GM23248 (cell line): Measurements from ENCODE around the gene IGFN1. TPM values are rescaled to one million over a fixed set of nuclear protein-coding genes. Genes with fewer than 3 reads are reported as not detected.

Experiments
- DNase-seq: peaks from one replicate; pipeline ENCODE4 v3.0.0-alpha.2; 2015
- H2AFZ ChIP-seq: fragments of 200-600 bp; sonication (generic); 2 replicates; pipeline ENCODE4 v1.6.1; 2016; ENCODE audit warnings: antibody characterized with exemption
- H3F3A ChIP-seq: fragments of 200-600 bp; sonication (generic); 2 replicates; pipeline ENCODE4 v1.6.1; 2016; ENCODE audit warnings: mild to moderate bottlenecking, antibody characterized with exemption, mixed run types; ENCODE audit not compliant: insufficient read depth
- H3K27ac ChIP-seq: fragments of 200-600 bp; sonication (generic); 2 replicates; pipeline ENCODE4 v1.5.1; 2016; ENCODE audit warnings: mild to moderate bottlenecking
- H3K27me3 ChIP-seq: fragments of 200-600 bp; sonication (generic); replicated peaks from 2 replicates; pipeline ENCODE4 v1.6.1; 2016; ENCODE audit warnings: mild to moderate bottlenecking; ENCODE audit not compliant: insufficient read depth
- H3K36me3 ChIP-seq: fragments of 200-600 bp; sonication (generic); 2 replicates; pipeline ENCODE4 v1.6.1; 2016; ENCODE audit warnings: low read depth, mild to moderate bottlenecking
- H3K4me1 ChIP-seq: fragments of 200-600 bp; sonication (generic); 2 replicates; pipeline ENCODE4 v1.6.1; 2016; ENCODE audit warnings: mild to moderate bottlenecking; ENCODE audit not compliant: insufficient read depth
- H3K4me2 ChIP-seq: fragments of 200-600 bp; sonication (generic); one replicate; pipeline ENCODE4 v1.6.1; 2016; ENCODE audit warnings: mild to moderate bottlenecking; ENCODE audit not compliant: unreplicated experiment
- H3K4me3 ChIP-seq: fragments of 200-600 bp; sonication (generic); 2 replicates; pipeline ENCODE4 v1.5.1; 2016; ENCODE audit warnings: mild to moderate bottlenecking
- H3K79me2 ChIP-seq: fragments of 200-600 bp; sonication (generic); 2 replicates; pipeline ENCODE4 v1.6.1; 2016; ENCODE audit warnings: mild to moderate bottlenecking; ENCODE audit not compliant: insufficient read depth
- H3K9ac ChIP-seq: fragments of 200-600 bp; sonication (generic); 2 replicates; pipeline ENCODE4 v1.6.1; 2016; ENCODE audit warnings: mild to moderate bottlenecking
- H3K9me2 ChIP-seq: fragments of 200-600 bp; sonication (generic); 2 replicates; pipeline ENCODE4 v1.6.1; 2016; ENCODE audit warnings: mixed run types, mild to moderate bottlenecking, moderate library complexity; ENCODE audit not compliant: insufficient read depth
- H3K9me3 ChIP-seq: fragments of 200-600 bp; sonication (generic); one replicate; pipeline ENCODE4 v1.6.1; 2017; ENCODE audit warnings: low read depth
- H4K20me1 ChIP-seq: fragments of 200-600 bp; sonication (generic); 2 replicates; pipeline ENCODE4 v1.6.0; 2016; ENCODE audit not compliant: insufficient read depth
- EZH2 ChIP-seq: fragments of 200-600 bp; sonication (generic); IDR thresholded peaks from 2 replicates; pipeline ENCODE4 v1.6.1; 2018; ENCODE audit warnings: antibody characterized with exemption, mild to moderate bottlenecking; ENCODE audit not compliant: insufficient read depth, poor library complexity, severe bottlenecking
- EZH2phosphoT487 ChIP-seq: fragments of 200-600 bp; sonication (generic); IDR thresholded peaks from 2 replicates; pipeline ENCODE4 v1.6.1; 2018; ENCODE audit warnings: antibody characterized with exemption, moderate library complexity, mild to moderate bottlenecking, low read depth; ENCODE audit not compliant: insufficient read depth
- WGBS, 2 experiments: methylation state at CpG; one replicate each; pipeline ENCODE4 v1.1.6; 2015 to 2017; ENCODE audit warnings: low lambda C conversion rate in 2 of 2, low coverage in 1 of 2; ENCODE audit errors: missing lambda C conversion rate in 2 of 2; 5-methylcytosine and 5-hydroxymethylcytosine counted together
- in situ Hi-C: fragments of 300-500 bp; cut with MboI; formaldehyde crosslinking; loops from 2 replicates; pipeline ENCODE4 v1.15.0; 2020
- polyA plus RNA-seq: library from polyadenylated mRNA; unstranded; fragments of >200 nt; fragmentation: Nextera tagmentation; extraction: Ambion mirVana; gene quantifications from 2 replicates; pipeline ENCODE4 v1.2.1, GENCODE V29; 2016
- total RNA-seq: library from RNA; depleted of rRNA; stranded (reverse); fragments of >200 nt; shearing (Covaris generic); gene quantifications from 2 replicates; pipeline ENCODE4 v1.2.3, GENCODE V29; 2014

IGFN1 gene
- total and polyA plus RNA-seq, 2 experiments from 2014 or later: not detected

DNA sequence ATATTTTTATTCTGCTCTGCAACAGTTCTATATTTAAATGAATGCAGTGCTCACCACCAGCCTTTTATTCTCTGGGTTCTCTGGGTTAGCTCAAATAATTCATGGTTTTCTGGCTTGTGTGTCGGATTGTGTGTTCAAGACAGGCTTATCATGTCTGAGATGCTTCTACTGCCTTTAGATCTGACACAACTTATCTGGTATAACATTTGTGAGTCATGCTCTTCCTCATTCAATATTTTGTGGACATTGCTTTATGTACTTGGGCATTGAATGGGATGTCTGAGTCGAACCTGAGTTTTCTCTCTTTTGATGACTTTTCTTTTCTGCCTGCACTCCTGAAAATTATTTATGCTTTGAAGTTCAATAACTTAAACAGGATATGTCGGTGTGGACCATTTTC, 75.1 kb downstream of the IGFN1 start:
- Histone ChIP-seq H3K27me3 (no peaks in the 10 kb centered on the region), H3K9me2 (no peaks in the 10 kb centered on the region), H3K9ac (no peak overlapping the region), H4K20me1 (no peaks in the 10 kb centered on the region), H3K36me3 (no peaks in the 10 kb centered on the region), H2AFZ (no peak overlapping the region), H3K4me3 (no peak overlapping the region), H3K4me2 (no peak overlapping the region), H3K4me1 (peaks cover 39% of the 10 kb centered on the region), H3F3A (peaks cover 32% of the 10 kb centered on the region), H3K9me3 (no peaks in the 10 kb centered on the region), H3K27ac (no peak overlapping the region), H3K79me2 (no peaks in the 10 kb centered on the region)
- peak; percentile 49 for DNase-seq
- WGBS, 2 experiments: 53 to 56% methylated on average over 3 of the region's 3 CpGs
- in situ Hi-C loops: no loop called here
- no peak for TF ChIP-seq EZH2phosphoT487
- no peak for TF ChIP-seq EZH2

GRCh38 chr1:201266276-201266675, 75.7 kb downstream of the IGFN1 start:
- Histone ChIP-seq H3K4me3 (no peak overlapping the region), H3K4me2 (peak overlapping the region; percentile 63), H2AFZ (no peak overlapping the region), H3F3A (peaks cover 32% of the 10 kb centered on the region), H3K36me3 (no peaks in the 10 kb centered on the region), H3K79me2 (no peaks in the 10 kb centered on the region), H3K9me2 (no peaks in the 10 kb centered on the region), H3K27me3 (no peaks in the 10 kb centered on the region), H3K27ac (peak overlapping the region; percentile 84), H4K20me1 (no peaks in the 10 kb centered on the region), H3K9me3 (no peaks in the 10 kb centered on the region), H3K4me1 (peaks cover 39% of the 10 kb centered on the region), H3K9ac (peak overlapping the region; percentile 49; the same call in 1 of the 2 replicates)
- in situ Hi-C loops: no loop called here
- TF ChIP-seq EZH2 (no peak), EZH2phosphoT487 (no peak)
- no peak for DNase-seq

- peak; percentile 98 for DNase-seq
- Histone ChIP-seq H3F3A (peaks cover 32% of the 10 kb centered on the region), H3K4me2 (peak overlapping the region; percentile 63), H3K27me3 (no peaks in the 10 kb centered on the region), H3K79me2 (no peaks in the 10 kb centered on the region), H3K27ac (peak overlapping the region; percentile 84), H3K4me3 (no peak overlapping the region), H3K4me1 (peaks cover 39% of the 10 kb centered on the region), H3K9ac (peak overlapping the region; percentile 61), H3K9me3 (no peaks in the 10 kb centered on the region), H2AFZ (no peak overlapping the region), H4K20me1 (no peaks in the 10 kb centered on the region), H3K9me2 (no peaks in the 10 kb centered on the region), H3K36me3 (no peaks in the 10 kb centered on the region)
- no peak for TF ChIP-seq EZH2phosphoT487
- TF ChIP-seq EZH2: no peak
- in situ Hi-C loops: no loop called here
- WGBS, 2 experiments: 0 to 6% methylated on average over 3 of the region's 3 CpGs
Observed at GRCh38 chr1:201266774-201267173, 76.2 kb downstream of the IGFN1 start.

- peak; percentile 88 for DNase-seq
- H3K9ac ChIP-seq: peak overlapping the region; percentile 61
Observed at GRCh38 chr1:201267481-201268229, 77.0 kb downstream of the IGFN1 start.

More at GRCh38 chr1:201267481-201268229, 77.0 kb downstream of the IGFN1 start:
- in situ Hi-C loops: no loop called here
- H3K4me1 ChIP-seq: peaks cover 39% of the 10 kb centered on the region
- no peaks in the 10 kb centered on the region for H3K9me3 ChIP-seq
- TF ChIP-seq EZH2phosphoT487: no peak
- no peak for TF ChIP-seq EZH2
- 74% methylated on average over 14 of the region's 14 CpGs for WGBS, 2 experiments
- H3K27ac ChIP-seq: peak overlapping the region; percentile 84
- no peaks in the 10 kb centered on the region for H3K27me3 ChIP-seq
- no peaks in the 10 kb centered on the region for H3K79me2 ChIP-seq
- H3K4me3 ChIP-seq: no peak overlapping the region
- H3K4me2 ChIP-seq: peak overlapping the region; percentile 63
- no peak overlapping the region for H2AFZ ChIP-seq
- H3K36me3 ChIP-seq: no peaks in the 10 kb centered on the region
- H4K20me1 ChIP-seq: no peaks in the 10 kb centered on the region
- H3F3A ChIP-seq: peaks cover 32% of the 10 kb centered on the region
- H3K9me2 ChIP-seq: no peaks in the 10 kb centered on the region
